Activated B cell treated with CpG ODN at 0.5 μM for 24 hours (primary cell): ENCODE data around the gene LSM3. TPM values are rescaled to one million over a fixed set of nuclear protein-coding genes. Genes with fewer than 3 reads are reported as not detected.

ENCODE experiments used
- ATAC-seq: fragments of 200-7000 bp; cut with Tn5 transposase; one replicate; pipeline ENCODE4 v1.10.0; 2021; ENCODE audit warnings: low read depth, mild to moderate bottlenecking, moderate library complexity
- CTCF ChIA-PET: fragments of 350-600 bp; sonication (Branson Sonifier 250); formaldehyde crosslinking; loops from one replicate; lab custom pipeline; 2021; ENCODE audit warnings: antibody characterized with exemption; lab: Charles Lee
- POLR2A ChIA-PET: fragments of 350-600 bp; sonication (Branson Sonifier 250); formaldehyde crosslinking; loops from one replicate; lab custom pipeline; 2021; ENCODE audit warnings: antibody characterized with exemption; lab: Charles Lee
- DNase-seq: peaks from one replicate; pipeline ENCODE4 v3.0.0; 2022
- H3K27ac Mint-ChIP-seq: one replicate; pipeline ENCODE4 v1.8.0; 2020; ENCODE audit warnings: mixed read lengths
- H3K27me3 Mint-ChIP-seq: one replicate; pipeline ENCODE4 v1.8.0; 2021; ENCODE audit warnings: mixed read lengths
- H3K36me3 Mint-ChIP-seq: one replicate; pipeline ENCODE4 v1.8.0; 2021; ENCODE audit warnings: low read depth, mixed read lengths
- H3K4me1 Mint-ChIP-seq: one replicate; pipeline ENCODE4 v1.8.0; 2021; ENCODE audit warnings: mixed read lengths
- H3K4me3 Mint-ChIP-seq: one replicate; pipeline ENCODE4 v1.8.0; 2020; ENCODE audit warnings: mild to moderate bottlenecking, mixed read lengths
- H3K9me3 Mint-ChIP-seq: one replicate; pipeline ENCODE4 v1.8.0; 2020; ENCODE audit warnings: mixed read lengths
- intact Hi-C: fragments of 100-400 bp; cut with micrococcal nuclease; formaldehyde crosslinking; loops from one replicate; pipeline ENCODE4 v1.15.1; 2024
- total RNA-seq: library from RNA; stranded (reverse); gene quantifications from 2 replicates; pipeline ENCODE4 v1.2.3, GENCODE V29; 2022
- TF ChIP-seq, protein P1 (sequence below): fragments of 200-600 bp; IDR thresholded peaks from one replicate; pipeline ENCODE4 v1.8.0; 2022; ENCODE audit warnings: antibody characterized with exemption, mild to moderate bottlenecking

Gene LSM3
- total RNA-seq, 1 donor from 2014 or later = 12.9 TPM

DNA sequence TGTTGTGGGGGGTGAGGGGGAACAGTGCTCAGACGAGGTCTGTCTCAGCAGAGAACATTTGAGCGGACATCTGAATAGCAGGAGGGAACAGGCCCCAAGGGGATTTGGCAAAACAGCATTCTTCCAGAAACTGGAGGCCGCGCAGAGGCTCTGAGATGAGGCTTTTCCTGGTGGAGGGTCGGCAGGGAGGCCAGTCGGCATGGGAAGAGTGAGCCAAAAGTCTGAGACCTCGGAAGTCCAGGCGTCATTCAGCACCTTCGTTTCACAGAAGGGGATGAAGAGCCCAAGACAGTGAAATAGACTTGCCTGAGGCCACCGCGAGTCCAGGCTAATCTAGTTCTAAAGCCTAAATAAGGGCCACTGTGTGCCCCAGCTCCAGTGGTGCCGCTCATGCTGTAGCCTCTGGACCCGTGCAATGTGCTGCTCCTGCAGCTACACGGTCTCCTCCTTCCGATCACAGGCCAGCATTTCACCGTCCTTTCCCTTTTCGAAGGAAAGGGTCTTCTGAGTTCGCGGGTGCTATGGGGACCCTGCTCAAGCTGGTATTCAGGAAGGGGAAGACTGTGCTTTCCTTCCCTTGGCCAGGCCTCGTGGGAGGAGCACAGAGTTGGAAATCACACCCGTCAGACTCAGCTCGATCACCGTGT is 24.4 kb downstream of the LSM3 start:
- Mint-ChIP-seq H3K27ac (peak overlapping the region; percentile 10), H3K4me3 (no peak overlapping the region), H3K4me1 (peaks cover 5% of the 10 kb centered on the region), H3K36me3 (peaks cover 23% of the 10 kb centered on the region), H3K27me3 (no peaks in the 10 kb centered on the region), H3K9me3 (no peaks in the 10 kb centered on the region)
- ChIA-PET CTCF (interaction anchor here (0.8 to 3.9 kb wide), 22 partner anchors 10 to 723 kb away, joined by 3 to 39 read pairs (median 5); partner anchors contain the start of genes LSM3 and XPC), POLR2A (interaction anchor here (1.0 kb wide), 1 partner anchor 11 kb away, joined by 3 read pairs; no protein-coding TSS in a partner anchor)
- TF ChIP-seq, protein P1, sequence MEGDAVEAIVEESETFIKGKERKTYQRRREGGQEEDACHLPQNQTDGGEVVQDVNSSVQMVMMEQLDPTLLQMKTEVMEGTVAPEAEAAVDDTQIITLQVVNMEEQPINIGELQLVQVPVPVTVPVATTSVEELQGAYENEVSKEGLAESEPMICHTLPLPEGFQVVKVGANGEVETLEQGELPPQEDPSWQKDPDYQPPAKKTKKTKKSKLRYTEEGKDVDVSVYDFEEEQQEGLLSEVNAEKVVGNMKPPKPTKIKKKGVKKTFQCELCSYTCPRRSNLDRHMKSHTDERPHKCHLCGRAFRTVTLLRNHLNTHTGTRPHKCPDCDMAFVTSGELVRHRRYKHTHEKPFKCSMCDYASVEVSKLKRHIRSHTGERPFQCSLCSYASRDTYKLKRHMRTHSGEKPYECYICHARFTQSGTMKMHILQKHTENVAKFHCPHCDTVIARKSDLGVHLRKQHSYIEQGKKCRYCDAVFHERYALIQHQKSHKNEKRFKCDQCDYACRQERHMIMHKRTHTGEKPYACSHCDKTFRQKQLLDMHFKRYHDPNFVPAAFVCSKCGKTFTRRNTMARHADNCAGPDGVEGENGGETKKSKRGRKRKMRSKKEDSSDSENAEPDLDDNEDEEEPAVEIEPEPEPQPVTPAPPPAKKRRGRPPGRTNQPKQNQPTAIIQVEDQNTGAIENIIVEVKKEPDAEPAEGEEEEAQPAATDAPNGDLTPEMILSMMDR = no peak
- intact Hi-C loops = loop anchor here (1.0 kb wide), 3 partner anchors 58 to 345 kb away; no protein-coding TSS in a partner anchor
- ATAC-seq = no peak
- DNase-seq = no peak

DNA sequence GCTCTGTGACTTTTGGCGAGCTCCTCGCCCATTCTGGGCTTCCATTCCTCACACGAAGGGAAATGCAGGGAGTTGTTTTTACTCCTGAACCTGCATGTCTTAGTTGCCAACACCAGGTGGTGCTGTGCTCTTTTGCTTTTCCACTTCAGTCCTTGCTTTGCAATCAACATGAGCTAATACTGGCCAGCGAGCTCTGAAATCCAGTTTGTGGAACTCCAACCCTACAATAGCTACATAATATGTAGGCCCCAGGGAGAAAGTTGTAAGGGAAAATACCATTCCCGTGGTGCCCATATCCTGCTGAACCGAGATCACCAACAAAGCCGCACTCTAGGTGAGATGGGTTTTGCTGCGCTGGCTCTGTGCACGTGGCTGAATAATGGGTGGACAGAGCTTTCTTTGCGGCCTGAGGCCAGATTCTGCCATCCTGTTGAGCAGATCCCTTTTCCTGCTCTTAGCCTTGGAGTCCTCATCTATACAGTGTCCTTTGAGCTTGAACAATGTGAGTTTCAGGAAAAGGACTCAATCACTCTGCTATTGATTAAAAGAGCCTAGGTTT is 25.0 kb downstream of the LSM3 start:
- no peaks in the 10 kb centered on the region for H3K27me3 Mint-ChIP-seq
- peaks cover 5% of the 10 kb centered on the region for H3K4me1 Mint-ChIP-seq
- intact Hi-C loops = loop anchor here (1.0 kb wide), 3 partner anchors 58 to 345 kb away; no protein-coding TSS in a partner anchor
- DNase-seq = no peak
- TF ChIP-seq, protein P1 = peak; percentile 25
- H3K27ac Mint-ChIP-seq = peak overlapping the region; percentile 10
- no peaks in the 10 kb centered on the region for H3K9me3 Mint-ChIP-seq
- peak; percentile 74 for ATAC-seq
- peaks cover 17% of the 10 kb centered on the region for H3K36me3 Mint-ChIP-seq
- CTCF ChIA-PET = interaction anchor here (0.6 to 3.9 kb wide), 23 partner anchors 9 to 723 kb away, joined by 3 to 39 read pairs (median 4); partner anchors contain the start of genes LSM3 and XPC
- POLR2A ChIA-PET = interaction anchor here (1.0 kb wide), 1 partner anchor 11 kb away, joined by 3 read pairs; no protein-coding TSS in a partner anchor
- no peak overlapping the region for H3K4me3 Mint-ChIP-seq

- Mint-ChIP-seq H3K9me3 (no peaks in the 10 kb centered on the region), H3K4me1 (peaks cover 5% of the 10 kb centered on the region), H3K36me3 (peaks cover 6% of the 10 kb centered on the region), H3K4me3 (no peak overlapping the region), H3K27ac (no peak overlapping the region), H3K27me3 (no peaks in the 10 kb centered on the region)
- CTCF ChIA-PET = interaction anchor here (0.6 to 3.9 kb wide), 10 partner anchors 8 to 1116 kb away, joined by 6 to 39 read pairs (median 12); no protein-coding TSS in a partner anchor
- DNase-seq (no peak), ATAC-seq (no peak)
- TF ChIP-seq, protein P1 = no peak
- intact Hi-C loops = no loop called here
- POLR2A ChIA-PET = no interaction called here
Observed at GRCh38 chr3:14204515-14205284, 26.1 kb downstream of the LSM3 start.

GRCh38 chr3:14206548-14207177 is 28.0 kb downstream of the LSM3 start:
- Mint-ChIP-seq H3K27me3 (no peaks in the 10 kb centered on the region), H3K9me3 (no peaks in the 10 kb centered on the region), H3K27ac (no peak overlapping the region), H3K4me1 (peaks cover 5% of the 10 kb centered on the region), H3K4me3 (no peak overlapping the region), H3K36me3 (no peaks in the 10 kb centered on the region)
- ChIA-PET CTCF (no interaction called here), POLR2A (no interaction called here)
- TF ChIP-seq, protein P1 = no peak
- DNase-seq (no peak), ATAC-seq (no peak)
- intact Hi-C loops = no loop called here
